NK-92 (cell line): ENCODE measurements around the gene EMC7.
"Not testable (repeated sequence)": the region's sequence is repeated elsewhere in the genome, so short reads cannot be mapped to it uniquely, and the experiment has no call there.

Experiments
- DNase-seq: peaks from one replicate; lab custom pipeline; 2025; ENCODE audit not compliant: unreplicated experiment; lab: John Stamatoyannopoulos, UW

EMC7 gene

GRCh38 chr15:34101366-34102174 lies at the start of gene EMC7, which contains the start of gene PGBD4:
Gene EMC7 (minus strand): TSS chr15:34101862. CDS start chr15:34101839, 23 bp downstream.
Gene PGBD4 (plus strand): TSS chr15:34102083. CDS start chr15:34102532, 449 bp downstream.
- peak; percentile 95 for DNase-seq

- DNase-seq = no peak
These were observed 45.9 kb upstream of the EMC7 start for GRCh38 chr15:34147371-34148140.

DNA sequence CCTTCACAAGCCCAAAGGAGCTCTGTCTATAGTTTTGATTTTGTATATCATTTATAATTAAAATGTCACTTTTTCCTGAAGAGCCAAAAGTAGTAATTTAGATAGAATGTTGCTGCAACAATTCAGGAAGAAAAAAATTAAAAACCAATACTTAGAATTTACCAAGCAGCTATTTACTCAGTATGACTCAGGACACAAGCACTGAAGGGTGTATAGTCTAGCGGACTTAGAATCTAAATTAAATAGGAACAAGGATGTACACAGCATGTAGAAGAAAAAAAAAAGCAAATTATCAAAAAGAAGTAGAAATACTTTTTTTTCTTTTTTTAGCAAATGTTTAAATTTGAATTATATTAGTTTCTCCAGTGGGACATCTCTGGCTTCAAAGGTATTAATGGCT lies 31.8 kb upstream of the EMC7 start:
- DNase-seq = no peak

- no peak for DNase-seq
These were observed 31.2 kb upstream of the EMC7 start for GRCh38 chr15:34132881-34133280.

DNA sequence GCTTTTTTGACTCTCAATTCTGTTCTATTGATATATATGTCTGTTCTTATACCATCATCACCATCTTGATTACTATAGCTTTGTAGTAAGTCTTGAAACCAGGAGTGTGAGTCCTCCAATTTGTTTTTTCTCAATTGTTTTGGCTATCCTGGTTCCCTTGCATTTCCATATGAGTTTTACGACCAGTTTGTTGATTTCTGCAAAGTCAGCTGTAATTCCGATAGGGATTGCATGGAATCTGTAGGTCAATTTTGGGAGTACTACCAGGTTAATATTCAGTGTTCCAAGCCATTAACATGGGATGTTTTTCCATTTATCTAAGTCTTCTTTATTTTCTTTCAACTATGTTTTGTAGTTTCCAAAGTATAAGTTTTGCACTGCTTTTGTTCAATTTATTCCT lies 27.2 kb upstream of the EMC7 start:
- no peak for DNase-seq

GRCh38 chr15:34126522-34126921 lies 24.9 kb upstream of the EMC7 start:
- DNase-seq = no peak

DNA sequence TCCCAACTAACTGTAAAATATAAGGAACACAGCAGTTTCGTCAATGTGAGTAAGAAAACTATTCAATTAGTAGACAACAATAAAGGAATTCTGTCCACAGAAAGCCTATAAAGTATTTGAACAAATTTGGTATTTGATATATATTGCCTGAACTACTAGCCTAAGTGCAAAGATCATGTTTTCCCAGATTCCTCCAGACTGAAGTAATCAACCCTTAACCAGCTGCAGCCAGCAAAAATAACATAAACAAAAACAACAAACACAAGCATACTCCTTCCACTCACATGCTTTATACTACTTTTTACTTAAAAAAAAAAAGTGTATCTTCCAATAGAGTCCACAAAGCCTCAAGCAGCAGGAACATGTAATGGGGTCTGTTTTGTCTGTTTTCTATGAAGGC lies 24.3 kb upstream of the EMC7 start:
- DNase-seq = no peak

DNA sequence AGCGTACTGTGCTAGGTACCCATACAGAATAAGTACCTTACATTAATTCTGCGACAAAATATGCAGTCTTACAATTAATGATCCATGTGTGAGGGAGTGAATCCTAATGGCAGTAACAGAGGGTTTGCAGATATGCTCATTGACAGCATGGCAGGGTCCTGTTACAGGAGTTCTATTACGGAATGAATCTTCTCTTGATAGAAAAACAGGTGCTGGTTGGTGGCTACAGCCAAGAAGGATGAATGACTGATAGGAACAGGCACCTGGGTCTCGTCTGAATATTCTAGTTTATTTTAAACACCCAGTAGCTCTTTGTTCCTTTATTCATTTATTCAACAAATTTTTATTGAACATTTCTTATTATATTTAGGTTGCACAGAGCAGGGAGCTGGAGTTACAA lies 23.0 kb upstream of the EMC7 start:
- no peak for DNase-seq

DNA sequence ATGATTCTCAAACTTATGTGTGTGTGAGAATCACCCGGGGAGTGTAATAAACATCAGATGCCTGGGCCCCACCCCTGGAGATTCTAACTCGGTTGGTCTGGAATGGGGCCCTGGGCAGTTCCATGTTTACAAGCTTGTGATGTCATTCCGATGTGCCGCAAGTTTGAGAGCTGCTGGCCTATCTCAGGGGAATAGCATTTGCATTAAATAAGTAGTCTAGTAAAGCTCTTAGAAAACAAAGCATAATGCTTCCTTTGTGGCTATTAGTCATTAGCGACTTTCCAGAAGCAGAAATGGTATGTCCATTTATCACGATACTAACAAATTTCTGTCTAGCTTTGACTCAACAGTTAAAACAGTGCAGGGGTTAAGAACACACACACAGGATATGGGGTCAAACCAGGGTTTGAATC lies 21.1 kb upstream of the EMC7 start:
- DNase-seq = no peak

- not testable (repeated sequence) for DNase-seq
These were observed 20.1 kb upstream of the EMC7 start for GRCh38 chr15:34121786-34122185.

- DNase-seq = not testable (repeated sequence)
These were observed 18.8 kb upstream of the EMC7 start for GRCh38 chr15:34120420-34120819.

- no peak for DNase-seq
These were observed 17.6 kb upstream of the EMC7 start for GRCh38 chr15:34119291-34119690.

DNA sequence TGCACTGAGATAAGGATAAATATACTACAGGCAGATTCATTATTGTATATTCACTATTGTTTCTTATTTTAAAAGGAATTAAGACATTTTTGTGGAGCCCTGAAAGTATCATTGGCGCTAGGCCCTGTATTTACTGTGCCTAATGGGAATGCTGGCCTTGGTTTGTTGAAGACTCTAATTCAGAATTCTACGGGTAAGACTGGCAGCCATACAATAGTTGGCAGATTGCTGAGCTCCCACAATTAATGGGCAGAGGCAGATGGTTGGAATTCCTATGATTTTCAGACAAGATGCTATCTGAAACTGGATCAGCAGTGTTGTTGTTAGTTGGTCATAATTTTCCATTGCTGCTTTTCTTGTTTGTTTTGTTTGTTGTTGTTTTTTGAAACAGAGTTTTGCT lies 15.0 kb upstream of the EMC7 start:
- DNase-seq = no peak

GRCh38 chr15:34114739-34115138 lies 13.1 kb upstream of the EMC7 start:
- no peak for DNase-seq

- no peak for DNase-seq
These were observed 12.6 kb upstream of the EMC7 start for GRCh38 chr15:34114215-34114614.

GRCh38 chr15:34111488-34111887 lies 9.8 kb upstream of the EMC7 start:
- DNase-seq = no peak

GRCh38 chr15:34109797-34110663 lies 8.4 kb upstream of the EMC7 start:
- DNase-seq = no peak

DNA sequence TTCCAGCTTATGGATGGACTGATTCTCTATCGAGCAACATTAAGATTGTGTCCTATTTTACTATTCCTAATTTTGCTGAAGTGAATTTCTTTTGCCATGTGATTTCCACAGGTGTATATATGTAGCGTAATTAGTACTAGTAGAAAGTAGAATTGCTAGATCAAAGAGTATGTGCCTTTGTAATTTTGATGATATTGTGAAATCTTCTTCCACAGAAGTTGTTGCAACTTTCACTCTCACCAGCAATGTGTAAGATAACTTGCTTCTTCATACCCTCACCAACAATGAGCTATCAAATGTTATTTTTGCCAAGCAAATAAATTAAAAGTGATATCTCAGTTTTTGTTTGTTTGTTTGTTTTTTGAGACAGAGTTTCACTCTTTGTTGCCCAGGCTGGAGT lies 5.7 kb upstream of the EMC7 start:
- no peak for DNase-seq

- no peak for DNase-seq
These were observed 4.8 kb upstream of the EMC7 start for GRCh38 chr15:34106423-34106822.

DNA sequence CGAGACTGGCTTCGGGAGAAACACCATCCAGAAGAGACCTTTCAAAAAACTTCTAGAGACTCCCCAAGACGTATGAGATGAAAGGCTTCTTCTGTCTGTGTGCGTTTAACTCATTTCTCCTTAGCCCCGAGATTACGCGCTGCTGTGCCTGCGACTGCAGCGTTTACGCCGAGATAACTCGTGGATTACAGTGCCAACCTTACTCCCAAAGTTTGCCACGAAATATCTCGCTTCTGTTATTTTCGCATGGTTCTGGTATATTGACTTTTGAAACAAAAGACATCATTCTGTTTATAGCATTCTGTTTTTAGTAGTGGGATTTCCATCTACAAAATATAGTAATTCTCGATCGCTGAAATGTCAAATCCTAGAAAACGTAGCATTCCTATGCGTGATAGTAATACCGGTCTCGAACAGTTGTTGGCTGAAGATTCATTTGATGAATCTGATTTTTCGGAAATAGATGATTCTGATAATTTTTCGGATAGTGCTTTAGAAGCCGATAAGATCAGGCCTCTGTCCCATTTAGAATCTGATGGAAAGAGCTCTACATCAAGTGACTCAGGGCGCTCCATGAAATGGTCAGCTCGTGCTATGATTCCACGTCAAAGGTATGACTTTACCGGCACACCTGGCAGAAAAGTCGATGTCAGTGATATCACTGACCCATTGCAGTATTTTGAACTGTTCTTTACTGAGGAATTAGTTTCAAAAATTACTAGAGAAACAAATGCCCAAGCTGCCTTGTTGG lies 688 bp upstream of the EMC7 start:
- no peak for DNase-seq

GRCh38 chr15:34099914-34100313 lies 1.7 kb downstream of the EMC7 start:
- no peak for DNase-seq
